Gastroesophageal sphincter (tissue), 3 donors: ENCODE data around the gene ZRANB3.

Source experiments
- EP300 ChIP-seq: sonication (generic); formaldehyde crosslinking; IDR thresholded peaks from one replicate; pipeline ENCODE4 v1.6.1; 2017; ENCODE audit warnings: antibody characterized with exemption, mild to moderate bottlenecking
- POLR2A ChIP-seq, 2 donors: fragments of 450-650 bp; IDR thresholded peaks; one replicate each; pipeline ENCODE4 v1.6.1; 2017; ENCODE audit warnings: antibody characterized with exemption in 2 of 2, mild to moderate bottlenecking in 2 of 2, moderate library complexity in 1 of 2
- POLR2AphosphoS5 ChIP-seq: sonication (generic); formaldehyde crosslinking; IDR thresholded peaks from one replicate; pipeline ENCODE4 v1.6.1; 2017; ENCODE audit warnings: antibody characterized with exemption
- TF ChIP-seq, protein P1 (sequence below), 4 experiments: fragments of 200-600 bp in 2 of 4; fragments of 450-650 bp in 2 of 4; sonication (generic) in 1 of 4; IDR thresholded peaks; one replicate each; pipeline ENCODE4 v1.5.1; 2017 to 2019; ENCODE audit warnings: antibody characterized with exemption in 4 of 4, mild to moderate bottlenecking in 2 of 4, moderate library complexity in 2 of 4

DNA sequence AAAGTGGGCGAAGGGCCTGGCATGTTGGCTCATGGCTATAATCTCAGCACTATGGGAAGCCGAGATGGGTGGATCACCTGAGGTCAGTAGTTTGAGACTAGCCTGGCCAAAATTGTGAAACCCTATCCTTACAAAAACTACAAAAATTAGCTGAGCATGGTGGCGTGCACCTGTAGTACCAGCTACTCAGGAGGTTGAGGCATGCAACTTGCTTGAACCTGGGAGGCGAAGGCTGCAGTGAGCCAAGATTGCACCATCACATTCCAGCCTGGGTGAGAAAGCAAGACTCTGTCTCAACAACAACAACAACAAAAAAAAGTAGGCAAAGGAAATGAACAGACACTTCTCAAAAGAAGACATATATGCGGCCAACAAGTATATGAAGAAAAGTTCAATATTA, 282.4 kb downstream of the ZRANB3 start:
- TF ChIP-seq, protein P1, sequence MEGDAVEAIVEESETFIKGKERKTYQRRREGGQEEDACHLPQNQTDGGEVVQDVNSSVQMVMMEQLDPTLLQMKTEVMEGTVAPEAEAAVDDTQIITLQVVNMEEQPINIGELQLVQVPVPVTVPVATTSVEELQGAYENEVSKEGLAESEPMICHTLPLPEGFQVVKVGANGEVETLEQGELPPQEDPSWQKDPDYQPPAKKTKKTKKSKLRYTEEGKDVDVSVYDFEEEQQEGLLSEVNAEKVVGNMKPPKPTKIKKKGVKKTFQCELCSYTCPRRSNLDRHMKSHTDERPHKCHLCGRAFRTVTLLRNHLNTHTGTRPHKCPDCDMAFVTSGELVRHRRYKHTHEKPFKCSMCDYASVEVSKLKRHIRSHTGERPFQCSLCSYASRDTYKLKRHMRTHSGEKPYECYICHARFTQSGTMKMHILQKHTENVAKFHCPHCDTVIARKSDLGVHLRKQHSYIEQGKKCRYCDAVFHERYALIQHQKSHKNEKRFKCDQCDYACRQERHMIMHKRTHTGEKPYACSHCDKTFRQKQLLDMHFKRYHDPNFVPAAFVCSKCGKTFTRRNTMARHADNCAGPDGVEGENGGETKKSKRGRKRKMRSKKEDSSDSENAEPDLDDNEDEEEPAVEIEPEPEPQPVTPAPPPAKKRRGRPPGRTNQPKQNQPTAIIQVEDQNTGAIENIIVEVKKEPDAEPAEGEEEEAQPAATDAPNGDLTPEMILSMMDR (IDR thresholded peaks at IDR 0.05), result no peak
- no peak for TF ChIP-seq POLR2A (IDR thresholded peaks at IDR 0.05)
- TF ChIP-seq EP300, result no peak
- no peak for TF ChIP-seq POLR2AphosphoS5
